ENCODE data around the gene TMEM11. TPM values are rescaled to one million over a fixed set of nuclear protein-coding genes. Genes with fewer than 3 reads are reported as not detected.

TMEM11 gene
- total and polyA plus RNA-seq, 2 of the 8 experiments (the other 6 are each of a cell fraction or from before 2014, with no cell fraction given), result 33.3 to 90.4 TPM

GRCh38 chr17:21161498-21162393 lies 52.2 kb downstream of the TMEM11 start:
- no peaks in the 10 kb centered on the region for H3K23me2 ChIP-seq (ENCODE audit: low read depth, low read length)
- H3K56ac ChIP-seq (replicated peaks; ENCODE audit: insufficient read length, low read depth, low read length), result no peak overlapping the region
- CTCF ChIA-PET (ENCODE audit: partially characterized antibody), result interaction anchor here (1.0 to 1.4 kb wide), 3 partner anchors 11 to 32 kb away, joined by 3 to 4 read pairs (median 3); no protein-coding TSS in a partner anchor
- FAIRE-seq, result no peak
- POLR2A ChIA-PET (ENCODE audit: partially characterized antibody), result interaction anchor here (1.5 kb wide), 1 partner anchor 39 kb away, joined by 3 read pairs; no protein-coding TSS in a partner anchor
- H3K4ac ChIP-seq (replicated peaks; ENCODE audit: insufficient read length, low read depth, low read length), result no peak overlapping the region
- no peak overlapping the region for H2BK12ac ChIP-seq (ENCODE audit: low read depth, low read length)
- no peaks in the 10 kb centered on the region for H3K79me2 ChIP-seq (ENCODE audit: control insufficient read depth in 1 of 2, insufficient read depth in 2 of 2, low read length in 2 of 2)
- no peaks in the 10 kb centered on the region for H3K27me3 ChIP-seq (replicated peaks in 1 of 4; ENCODE audit: control insufficient read depth in 3 of 4, extremely low read depth in 1 of 4, insufficient read depth in 3 of 4, low read length in 3 of 4)
- H3K23ac ChIP-seq (ENCODE audit: insufficient read length), result no peak overlapping the region
- no peaks in the 10 kb centered on the region for H3K79me1 ChIP-seq (ENCODE audit: low read depth, low read length)
- no peak overlapping the region for H3K18ac ChIP-seq (ENCODE audit: extremely low read depth, low read length)
- H3K36me3 ChIP-seq (ENCODE audit: control insufficient read depth in 2 of 4, insufficient read depth in 4 of 4, low read length in 3 of 4), result no peaks in the 10 kb centered on the region
- H3K4me3 ChIP-seq (ENCODE audit: extremely low read depth in 1 of 4, insufficient read depth in 2 of 4, low read depth in 3 of 4, low read length in 4 of 4), result no peak overlapping the region
- H4K91ac ChIP-seq (replicated peaks; ENCODE audit: insufficient read length, low read length), result no peak overlapping the region
- no peak overlapping the region for H3K9ac ChIP-seq (replicated peaks in 1 of 4; ENCODE audit: extremely low read depth in 1 of 4, low read depth in 3 of 4, low read length in 3 of 4)
- H3K4me1 ChIP-seq (replicated peaks in 1 of 4; ENCODE audit: control insufficient read depth in 3 of 4, insufficient read depth in 4 of 4, low read length in 3 of 4), result no peaks in the 10 kb centered on the region
- H3K14ac ChIP-seq (ENCODE audit: insufficient read length), result no peak overlapping the region
- no peak overlapping the region for H2AFZ ChIP-seq (ENCODE audit: low read length)
- no peak overlapping the region for H4K5ac ChIP-seq (ENCODE audit: insufficient read length, low read depth, low read length)
- H2BK20ac ChIP-seq (ENCODE audit: low read length), result no peak overlapping the region
- DNase-seq (ENCODE audit: low read depth in 1 of 2, low spot score in 2 of 2), result no peak
- H4K8ac ChIP-seq (ENCODE audit: extremely low read depth, insufficient read depth, low read length), result no peak overlapping the region
- no peak overlapping the region for H2BK120ac ChIP-seq (replicated peaks; ENCODE audit: low read depth, low read length)
- no peak overlapping the region for H3K4me2 ChIP-seq (ENCODE audit: insufficient read depth in 1 of 2, low read depth in 2 of 2, low read length in 2 of 2)
- H2AK5ac ChIP-seq (ENCODE audit: low read depth, low read length), result no peak overlapping the region
- H3K27ac ChIP-seq (ENCODE audit: low read depth, low read length), result no peak overlapping the region
- H4K20me1 ChIP-seq (replicated peaks in 1 of 2; ENCODE audit: control insufficient read depth in 1 of 2, insufficient read depth in 2 of 2, low read length in 2 of 2), result no peaks in the 10 kb centered on the region
- 76% methylated on average over 7 of the region's 7 CpGs; no CpG with 5 or more reads in 1 of the 2 experiments for WGBS, 2 experiments (ENCODE audit: extremely low coverage in 1 of 2, insufficient coverage in 1 of 2, insufficient read length in 1 of 2, insufficient replicate concordance in 2 of 2, low coverage in 1 of 2, low lambda C conversion rate in 2 of 2, missing lambda C conversion rate in 1 of 2)
- H2BK15ac ChIP-seq (ENCODE audit: low read length), result no peak overlapping the region
- no peak overlapping the region for H2BK5ac ChIP-seq (ENCODE audit: low read depth, low read length)
- H3K9me3 ChIP-seq (ENCODE audit: insufficient read depth in 2 of 2, low read depth in 1 of 2, low read length in 1 of 2), result no peaks in the 10 kb centered on the region

Data from H1 (cell line).